Skeletal muscle satellite cell (primary cell): ENCODE results near the gene FDPS.
A peak's percentile ranks its signal among the peaks of the same experiment; 100 is the strongest.

ENCODE experiments used
- H3K27me3 ChIP-seq: 2 replicates; pipeline ENCODE4 v1.7.0; 2013; ENCODE audit warnings: low read length; ENCODE audit not compliant: control insufficient read depth, insufficient read depth
- H3K36me3 ChIP-seq: 2 replicates; pipeline ENCODE4 v1.7.0; 2013; ENCODE audit warnings: mild to moderate bottlenecking, control low read depth, low read length; ENCODE audit not compliant: insufficient read depth
- H3K4me1 ChIP-seq: 2 replicates; pipeline ENCODE4 v1.7.0; 2013; ENCODE audit warnings: low read length; ENCODE audit not compliant: control insufficient read depth, insufficient read depth
- H3K4me2 ChIP-seq: 2 replicates; pipeline ENCODE4 v1.7.0; 2013; ENCODE audit warnings: mild to moderate bottlenecking, low read length
- H3K4me3 ChIP-seq: 2 replicates; pipeline ENCODE4 v1.7.0; 2013; ENCODE audit warnings: low read length
- H3K9ac ChIP-seq: 2 replicates; pipeline ENCODE4 v1.7.0; 2013; ENCODE audit warnings: mild to moderate bottlenecking, low read depth, low read length, moderate library complexity
- H3K9me3 ChIP-seq: replicated peaks from 2 replicates; pipeline ENCODE4 v1.7.0; 2013; ENCODE audit warnings: mild to moderate bottlenecking, control low read depth, low read length

The FDPS gene

DNA sequence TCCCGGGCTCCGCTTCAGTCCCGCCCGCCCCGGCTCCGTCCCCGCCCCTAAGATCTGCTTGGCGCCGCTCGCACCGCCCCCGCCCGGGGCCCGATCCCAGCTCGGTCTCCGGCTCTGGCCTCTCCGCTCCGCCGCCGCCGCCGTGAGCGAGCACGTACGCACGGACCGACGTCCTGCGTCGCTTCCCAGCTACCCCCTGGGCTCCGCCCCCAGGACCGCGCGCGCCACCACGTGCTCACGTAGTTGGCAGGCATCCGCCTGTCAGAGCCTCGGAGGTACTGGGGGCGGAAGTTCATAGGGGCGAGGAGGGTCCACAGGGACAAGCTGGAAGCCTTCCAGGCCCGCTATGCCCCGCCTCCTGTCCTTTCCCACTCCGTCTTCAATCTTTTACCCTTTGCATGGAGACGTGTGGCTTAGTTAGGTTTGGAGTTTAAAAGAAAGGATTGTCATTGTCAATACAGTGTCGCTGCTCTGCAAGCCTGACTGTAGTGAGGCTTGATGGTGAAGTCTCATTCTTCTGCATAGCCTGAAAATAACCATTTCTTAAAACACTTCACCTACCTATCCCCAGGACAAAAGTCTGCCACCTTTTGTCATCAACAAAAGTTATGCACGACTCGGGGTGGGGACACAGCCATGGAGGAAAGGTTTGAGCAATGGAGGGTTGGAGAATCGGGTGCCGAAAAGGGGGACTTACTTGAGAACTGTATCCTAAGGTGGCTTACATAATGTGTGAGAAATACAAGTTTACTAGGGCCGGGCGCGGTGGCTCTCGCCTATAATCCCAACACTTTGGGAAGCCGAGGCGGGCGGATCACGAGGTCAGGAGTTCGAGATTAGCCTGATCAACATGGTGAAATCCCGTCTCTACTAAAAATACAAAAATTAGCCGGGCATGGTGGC, 35.1 kb upstream of the FDPS start, which contains the start of gene CLK2:
Gene CLK2, minus strand, starts transcription at position 162 of the 903 bp plus-strand sequence. CDS start 2,527 bp downstream, outside the sequence.
- Histone ChIP-seq H3K4me2 (peak within 1 kb of the TSS; percentile 94), H3K36me3 (peaks cover 26% of the 10 kb centered on the region), H3K27me3 (no peaks in the 10 kb centered on the region), H3K4me1 (peaks cover 29% of the 10 kb centered on the region), H3K4me3 (peak within 1 kb of the TSS; percentile 81), H3K9me3 (no peaks in the 10 kb centered on the region), H3K9ac (peak within 1 kb of the TSS; percentile 88)

DNA sequence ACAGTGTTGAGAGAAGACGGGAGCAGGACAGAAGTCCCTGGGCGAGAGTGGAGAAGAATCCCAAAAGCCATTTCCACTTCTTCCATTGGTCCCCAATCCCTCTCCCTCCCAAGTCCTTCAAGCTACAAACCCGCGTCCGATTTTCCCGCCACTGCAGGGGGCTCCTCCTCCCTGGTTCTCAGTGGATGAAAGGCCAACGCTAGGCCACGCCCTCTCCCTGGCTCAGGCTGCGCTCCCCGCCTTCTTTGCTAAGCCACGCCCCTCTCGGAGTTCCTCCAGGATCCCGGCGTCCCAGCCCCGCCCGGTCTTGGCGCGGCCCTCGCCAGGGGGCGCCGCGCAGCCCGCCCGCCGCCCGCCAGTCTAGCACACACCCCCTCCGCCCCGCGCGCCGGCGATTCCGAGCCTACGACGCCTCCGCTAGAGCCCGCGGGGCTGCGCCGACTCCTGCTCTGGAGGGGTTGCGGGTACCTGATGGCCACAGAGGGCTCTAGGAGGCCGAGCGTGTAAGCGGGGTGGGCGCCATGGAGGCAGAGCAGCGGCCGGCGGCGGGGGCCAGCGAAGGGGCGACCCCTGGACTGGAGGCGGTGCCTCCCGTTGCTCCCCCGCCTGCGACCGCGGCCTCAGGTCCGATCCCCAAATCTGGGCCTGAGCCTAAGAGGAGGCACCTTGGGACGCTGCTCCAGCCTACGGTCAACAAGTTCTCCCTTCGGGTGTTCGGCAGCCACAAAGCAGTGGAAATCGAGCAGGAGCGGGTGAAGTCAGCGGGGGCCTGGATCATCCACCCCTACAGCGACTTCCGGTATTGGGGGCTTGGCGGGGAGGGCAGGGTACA, 31.4 kb upstream of the FDPS start, which contains the start of gene HCN3:
Gene HCN3, plus strand, starts transcription at position 394 of the 832 bp plus-strand sequence. Its CDS starts 128 bp downstream, at position 522.
- Histone ChIP-seq H3K9ac (peak within 1 kb of the TSS; percentile 72), H3K36me3 (no peaks in the 10 kb centered on the region), H3K4me3 (peak within 1 kb of the TSS; percentile 82)

DNA sequence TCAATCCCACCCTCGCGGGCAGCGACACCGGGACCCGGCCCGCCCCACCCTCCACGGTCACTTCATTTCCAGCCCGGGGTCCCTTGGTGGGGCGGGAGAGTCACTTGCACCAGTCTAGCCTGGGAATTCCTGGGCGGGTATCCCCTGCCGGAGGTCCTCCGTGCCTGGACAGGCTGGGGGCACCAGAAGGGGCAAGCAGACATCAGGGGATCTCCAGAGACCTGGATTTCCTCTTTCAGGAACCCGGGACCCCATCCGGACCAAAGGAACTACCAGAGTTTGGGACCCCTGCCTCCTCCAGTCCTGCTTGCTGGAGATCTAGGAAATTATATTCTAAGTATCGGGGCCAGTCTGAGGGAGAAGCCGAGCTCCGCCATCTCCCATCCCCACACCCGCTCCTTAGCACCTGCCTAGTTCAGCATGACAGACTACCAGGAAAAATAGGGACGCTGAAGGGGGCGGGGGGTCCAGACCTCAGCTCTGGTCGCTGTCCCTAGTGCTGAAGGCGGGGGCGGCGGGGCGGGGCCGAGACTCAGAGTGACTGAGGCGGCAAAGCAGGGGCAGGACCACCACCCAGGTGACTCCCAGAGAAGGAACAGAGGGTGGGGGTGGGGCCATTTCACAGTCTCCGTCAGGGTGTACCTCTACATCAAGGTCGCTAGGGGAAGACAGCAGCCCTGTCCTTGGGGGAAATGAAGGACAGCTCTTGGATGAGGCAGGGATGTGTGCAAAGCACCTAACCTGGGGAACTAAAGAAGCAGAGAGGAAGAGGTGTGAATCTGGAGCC, 30.6 kb upstream of the FDPS start:
- peak overlapping the region; percentile 72 for H3K9ac ChIP-seq
- peak overlapping the region; percentile 82 for H3K4me3 ChIP-seq
- H3K4me1 ChIP-seq: peaks cover 17% of the 10 kb centered on the region
- H3K4me2 ChIP-seq: peak overlapping the region; percentile 97
- no peaks in the 10 kb centered on the region for H3K9me3 ChIP-seq
- H3K36me3 ChIP-seq: no peaks in the 10 kb centered on the region
- no peaks in the 10 kb centered on the region for H3K27me3 ChIP-seq

More for the DNA sequence above, 31.4 kb upstream of the FDPS start, which contains the start of gene HCN3:
- H3K9me3 ChIP-seq: no peaks in the 10 kb centered on the region
- H3K27me3 ChIP-seq: no peaks in the 10 kb centered on the region
- H3K4me2 ChIP-seq: peak within 1 kb of the TSS; percentile 97
- peaks cover 20% of the 10 kb centered on the region for H3K4me1 ChIP-seq

DNA sequence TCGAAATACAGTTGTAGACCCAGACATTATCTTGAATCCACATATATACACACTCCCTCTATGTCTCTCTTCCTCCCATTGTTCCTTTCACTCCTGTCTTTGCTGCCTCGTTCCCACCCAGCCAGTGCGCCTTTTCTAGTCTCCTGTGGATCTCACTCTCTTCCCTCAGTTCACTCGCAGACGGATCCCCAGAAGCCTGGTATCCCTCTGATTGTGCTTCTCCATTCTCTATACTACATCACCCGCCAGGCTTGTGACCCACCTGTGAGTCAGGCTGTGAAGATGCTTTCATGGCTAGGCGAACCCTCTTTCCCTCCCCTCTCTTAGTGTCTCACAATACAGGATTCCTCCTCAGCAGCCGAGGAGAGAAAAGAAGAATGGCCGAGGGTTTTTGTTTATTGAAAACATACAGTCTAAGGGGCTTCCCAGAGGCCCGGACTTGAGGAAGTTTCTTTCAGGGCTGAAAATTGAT, 29.9 kb upstream of the FDPS start:
- H3K4me1 ChIP-seq: peaks cover 14% of the 10 kb centered on the region
- no peak overlapping the region for H3K4me3 ChIP-seq
- no peak overlapping the region for H3K9ac ChIP-seq
- H3K4me2 ChIP-seq: peak overlapping the region; percentile 97
- H3K9me3 ChIP-seq: no peaks in the 10 kb centered on the region
- H3K36me3 ChIP-seq: no peaks in the 10 kb centered on the region
- no peaks in the 10 kb centered on the region for H3K27me3 ChIP-seq

DNA sequence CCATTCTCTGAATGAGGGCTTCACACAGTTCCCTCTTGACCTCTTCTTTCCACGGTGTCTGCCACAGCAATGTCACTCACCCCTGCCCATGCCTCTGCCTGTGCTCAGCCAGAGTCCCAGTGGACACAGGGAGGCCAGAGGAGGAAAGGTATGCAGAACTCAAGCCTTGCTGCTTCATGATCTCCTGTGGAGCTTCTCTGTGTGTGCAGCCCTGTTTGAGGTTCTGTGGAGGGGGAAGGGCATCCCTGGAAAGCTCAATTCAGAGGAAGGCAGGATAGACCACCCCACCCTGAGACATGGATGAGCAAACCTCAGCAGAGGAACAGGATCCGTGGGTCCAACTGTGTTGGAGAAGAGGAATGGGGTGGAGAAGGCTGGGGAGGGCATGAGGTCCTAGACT, 29.4 kb upstream of the FDPS start:
- Histone ChIP-seq H3K4me3 (no peak overlapping the region), H3K4me2 (no peak overlapping the region), H3K4me1 (peaks cover 12% of the 10 kb centered on the region), H3K9me3 (no peaks in the 10 kb centered on the region), H3K36me3 (no peaks in the 10 kb centered on the region), H3K9ac (no peak overlapping the region), H3K27me3 (no peaks in the 10 kb centered on the region)

DNA sequence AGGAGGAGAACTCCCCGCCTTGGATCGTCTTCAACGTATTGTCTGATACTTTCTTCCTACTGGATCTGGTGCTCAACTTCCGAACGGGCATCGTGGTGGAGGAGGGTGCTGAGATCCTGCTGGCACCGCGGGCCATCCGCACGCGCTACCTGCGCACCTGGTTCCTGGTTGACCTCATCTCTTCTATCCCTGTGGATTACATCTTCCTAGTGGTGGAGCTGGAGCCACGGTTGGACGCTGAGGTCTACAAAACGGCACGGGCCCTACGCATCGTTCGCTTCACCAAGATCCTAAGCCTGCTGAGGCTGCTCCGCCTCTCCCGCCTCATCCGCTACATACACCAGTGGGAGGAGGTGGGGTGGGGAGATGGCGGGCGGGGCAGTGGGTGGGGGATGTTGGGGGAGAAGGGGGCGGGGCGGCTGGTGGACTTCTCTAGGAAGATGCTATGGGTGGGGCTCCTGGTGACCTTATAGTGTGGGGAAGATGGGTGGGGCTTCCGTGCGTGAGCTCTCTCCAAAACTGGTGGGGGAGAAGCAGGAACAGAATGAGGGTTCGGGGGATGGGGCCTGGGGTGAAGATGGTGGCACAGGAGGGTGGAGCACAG, 26.1 kb upstream of the FDPS start:
- Histone ChIP-seq H3K9ac (no peak overlapping the region), H3K27me3 (no peaks in the 10 kb centered on the region), H3K36me3 (no peaks in the 10 kb centered on the region), H3K4me3 (no peak overlapping the region), H3K9me3 (no peaks in the 10 kb centered on the region), H3K4me1 (peaks cover 8% of the 10 kb centered on the region), H3K4me2 (no peak overlapping the region)

DNA sequence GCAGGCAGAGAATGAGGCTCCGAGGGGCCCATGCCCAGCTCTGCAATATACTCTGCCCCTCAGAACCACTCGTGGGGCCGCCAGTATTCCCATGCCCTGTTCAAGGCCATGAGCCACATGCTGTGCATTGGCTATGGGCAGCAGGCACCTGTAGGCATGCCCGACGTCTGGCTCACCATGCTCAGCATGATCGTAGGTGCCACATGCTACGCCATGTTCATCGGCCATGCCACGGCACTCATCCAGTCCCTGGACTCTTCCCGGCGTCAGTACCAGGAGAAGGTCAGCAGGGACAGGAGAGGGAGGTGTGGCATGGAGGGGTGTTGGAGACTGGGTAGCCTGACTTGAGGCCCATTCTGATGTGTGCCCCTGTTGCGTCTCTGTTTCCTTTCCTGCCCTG, 24.2 kb upstream of the FDPS start:
- Histone ChIP-seq H3K4me2 (no peak overlapping the region), H3K9ac (no peak overlapping the region), H3K27me3 (no peaks in the 10 kb centered on the region), H3K9me3 (no peaks in the 10 kb centered on the region), H3K4me3 (no peak overlapping the region), H3K36me3 (no peaks in the 10 kb centered on the region), H3K4me1 (no peaks in the 10 kb centered on the region)

DNA sequence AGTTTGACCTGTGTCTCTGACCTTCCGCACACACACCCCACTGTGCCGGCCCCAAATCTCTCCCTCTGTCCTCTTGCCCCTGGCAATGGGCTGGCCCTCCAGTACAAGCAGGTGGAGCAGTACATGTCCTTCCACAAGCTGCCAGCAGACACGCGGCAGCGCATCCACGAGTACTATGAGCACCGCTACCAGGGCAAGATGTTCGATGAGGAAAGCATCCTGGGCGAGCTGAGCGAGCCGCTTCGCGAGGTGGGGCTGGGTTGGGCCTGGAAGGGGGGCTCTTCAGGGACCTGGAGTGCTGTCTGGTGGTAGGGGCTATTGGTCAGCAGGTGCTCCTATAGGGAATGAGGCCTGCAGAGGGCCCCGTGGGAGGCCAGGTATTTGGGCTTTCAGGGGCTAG, 23.6 kb upstream of the FDPS start:
- H3K36me3 ChIP-seq: no peaks in the 10 kb centered on the region
- H3K4me1 ChIP-seq: no peaks in the 10 kb centered on the region
- no peak overlapping the region for H3K4me3 ChIP-seq
- H3K9me3 ChIP-seq: no peaks in the 10 kb centered on the region
- H3K27me3 ChIP-seq: no peaks in the 10 kb centered on the region
- no peak overlapping the region for H3K9ac ChIP-seq
- H3K4me2 ChIP-seq: no peak overlapping the region

DNA sequence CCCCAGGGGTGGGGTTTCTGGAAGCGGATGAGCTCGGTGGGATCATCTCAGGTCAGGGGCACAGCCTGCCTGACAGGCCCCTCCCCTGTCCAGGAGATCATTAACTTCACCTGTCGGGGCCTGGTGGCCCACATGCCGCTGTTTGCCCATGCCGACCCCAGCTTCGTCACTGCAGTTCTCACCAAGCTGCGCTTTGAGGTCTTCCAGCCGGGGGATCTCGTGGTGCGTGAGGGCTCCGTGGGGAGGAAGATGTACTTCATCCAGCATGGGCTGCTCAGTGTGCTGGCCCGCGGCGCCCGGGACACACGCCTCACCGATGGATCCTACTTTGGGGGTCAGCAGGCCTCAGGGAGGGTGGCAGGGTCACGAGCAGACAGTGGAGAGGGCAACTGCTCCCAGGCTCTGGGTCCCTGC, 23.0 kb upstream of the FDPS start:
- H3K9me3 ChIP-seq: no peaks in the 10 kb centered on the region
- no peaks in the 10 kb centered on the region for H3K27me3 ChIP-seq
- no peak overlapping the region for H3K4me2 ChIP-seq
- H3K9ac ChIP-seq: no peak overlapping the region
- H3K4me1 ChIP-seq: no peaks in the 10 kb centered on the region
- no peak overlapping the region for H3K4me3 ChIP-seq
- H3K36me3 ChIP-seq: no peaks in the 10 kb centered on the region

DNA sequence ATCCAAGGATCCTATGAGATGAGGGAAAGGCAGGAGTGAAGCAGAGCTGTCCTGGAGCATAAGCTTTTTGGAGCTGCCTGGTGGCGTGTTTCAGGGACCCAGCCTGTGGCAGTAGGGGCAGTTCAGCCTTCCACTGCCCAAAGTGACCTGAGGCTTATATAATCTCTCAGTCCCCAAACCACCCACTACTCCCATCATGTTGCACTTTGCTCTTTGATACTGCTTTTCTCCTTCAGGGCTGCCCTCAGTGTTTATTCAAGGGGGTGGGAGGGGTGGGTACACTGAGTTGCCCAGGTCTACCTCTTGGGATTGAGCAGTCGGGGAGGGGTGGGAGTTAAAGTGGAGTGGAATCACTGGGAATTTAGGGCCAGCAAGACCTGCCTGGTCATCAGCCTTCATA, 22.1 kb upstream of the FDPS start:
- Histone ChIP-seq H3K27me3 (peaks cover 2% of the 10 kb centered on the region), H3K9ac (no peak overlapping the region), H3K9me3 (no peaks in the 10 kb centered on the region), H3K4me1 (no peaks in the 10 kb centered on the region), H3K4me3 (no peak overlapping the region), H3K36me3 (no peaks in the 10 kb centered on the region), H3K4me2 (no peak overlapping the region)
